ENCODE data around the gene WIPF2. TPM values are rescaled to one million over a fixed set of nuclear protein-coding genes. Genes with fewer than 3 reads are reported as not detected.
"Not testable (repeated sequence)": the region's sequence is repeated elsewhere in the genome, so short reads cannot be mapped to it uniquely, and the experiment has no call there.

WIPF2 gene
- total and polyA plus RNA-seq, 2 experiments from 2014 or later: 10.3 to 23.8 TPM

DNA sequence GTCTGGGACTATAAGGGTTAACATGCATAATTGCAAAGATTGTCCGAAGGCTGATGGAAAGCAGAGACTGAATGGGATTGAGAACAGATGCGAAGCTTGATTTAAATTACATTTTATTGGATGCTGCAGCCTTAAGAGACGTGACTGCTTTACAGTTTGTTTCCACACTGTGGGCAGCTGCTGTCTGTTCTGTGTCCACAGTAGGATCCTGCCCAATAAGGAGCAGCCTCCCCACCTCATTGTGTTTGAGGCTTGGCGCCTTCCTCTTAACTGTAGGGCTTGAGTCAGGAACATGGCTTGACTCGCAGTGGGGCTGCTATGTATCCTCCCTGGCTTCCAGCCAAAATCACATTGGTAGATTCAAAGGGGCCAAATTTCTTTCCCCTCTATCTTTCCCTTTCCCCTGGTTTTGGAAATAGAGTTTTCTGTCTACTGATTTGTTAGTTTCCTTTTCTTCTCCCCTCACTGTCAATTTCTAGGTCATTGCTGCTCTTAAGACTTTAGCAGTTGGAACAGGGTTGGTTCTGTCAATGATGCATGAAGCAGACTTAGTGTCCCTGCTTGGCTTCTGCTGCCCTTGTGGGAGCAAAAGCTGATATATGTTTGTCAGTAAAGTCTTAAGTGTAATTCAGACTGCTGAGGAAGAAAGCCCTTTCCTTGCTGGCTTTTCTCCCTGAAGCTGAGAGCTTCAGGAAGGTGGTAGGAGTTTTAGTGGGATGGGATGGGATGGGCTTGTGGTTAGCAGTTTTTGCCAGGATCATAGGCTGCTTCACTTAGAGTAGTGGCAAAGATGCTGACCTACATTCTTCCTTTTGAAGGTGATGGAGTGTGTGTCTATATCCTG, 84.8 kb downstream of the WIPF2 start:
- WGBS (ENCODE audit: low lambda C conversion rate, missing lambda C conversion rate): 33% methylated on average over 5 of the region's 5 CpGs
- Histone ChIP-seq H3K36me3 (replicated peaks; ENCODE audit: insufficient read depth, low read depth) (no peaks in the 10 kb centered on the region), H3K27ac (peak overlapping the region; percentile 86), H3K27me3 (no peaks in the 10 kb centered on the region), H3K4me1 (ENCODE audit: insufficient read depth) (peaks cover 50% of the 10 kb centered on the region), H4K20me1 (ENCODE audit: insufficient read depth, poor library complexity, severe bottlenecking) (no peaks in the 10 kb centered on the region), H2AFZ (no peak overlapping the region), H3K9me2 (replicated peaks; ENCODE audit: insufficient read depth) (no peaks in the 10 kb centered on the region), H3K9me3 (ENCODE audit: low read depth) (no peaks in the 10 kb centered on the region), H3K4me2 (peak overlapping the region; percentile 48), H3K4me3 (no peak overlapping the region), H3K79me2 (peaks cover 8% of the 10 kb centered on the region)
- TF ChIP-seq, protein P1, sequence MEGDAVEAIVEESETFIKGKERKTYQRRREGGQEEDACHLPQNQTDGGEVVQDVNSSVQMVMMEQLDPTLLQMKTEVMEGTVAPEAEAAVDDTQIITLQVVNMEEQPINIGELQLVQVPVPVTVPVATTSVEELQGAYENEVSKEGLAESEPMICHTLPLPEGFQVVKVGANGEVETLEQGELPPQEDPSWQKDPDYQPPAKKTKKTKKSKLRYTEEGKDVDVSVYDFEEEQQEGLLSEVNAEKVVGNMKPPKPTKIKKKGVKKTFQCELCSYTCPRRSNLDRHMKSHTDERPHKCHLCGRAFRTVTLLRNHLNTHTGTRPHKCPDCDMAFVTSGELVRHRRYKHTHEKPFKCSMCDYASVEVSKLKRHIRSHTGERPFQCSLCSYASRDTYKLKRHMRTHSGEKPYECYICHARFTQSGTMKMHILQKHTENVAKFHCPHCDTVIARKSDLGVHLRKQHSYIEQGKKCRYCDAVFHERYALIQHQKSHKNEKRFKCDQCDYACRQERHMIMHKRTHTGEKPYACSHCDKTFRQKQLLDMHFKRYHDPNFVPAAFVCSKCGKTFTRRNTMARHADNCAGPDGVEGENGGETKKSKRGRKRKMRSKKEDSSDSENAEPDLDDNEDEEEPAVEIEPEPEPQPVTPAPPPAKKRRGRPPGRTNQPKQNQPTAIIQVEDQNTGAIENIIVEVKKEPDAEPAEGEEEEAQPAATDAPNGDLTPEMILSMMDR (IDR thresholded peaks at IDR 0.05; ENCODE audit: poor library complexity): no peak
- TF ChIP-seq EZH2phosphoT487 (IDR thresholded peaks at IDR 0.05; ENCODE audit: low read depth, severe bottlenecking, unreplicated experiment): no peak
- TF ChIP-seq EZH2 (IDR thresholded peaks at IDR 0.05; ENCODE audit: borderline replicate concordance): no peak
- peak; percentile 74 for DNase-seq (ENCODE audit: low spot score)

DNA sequence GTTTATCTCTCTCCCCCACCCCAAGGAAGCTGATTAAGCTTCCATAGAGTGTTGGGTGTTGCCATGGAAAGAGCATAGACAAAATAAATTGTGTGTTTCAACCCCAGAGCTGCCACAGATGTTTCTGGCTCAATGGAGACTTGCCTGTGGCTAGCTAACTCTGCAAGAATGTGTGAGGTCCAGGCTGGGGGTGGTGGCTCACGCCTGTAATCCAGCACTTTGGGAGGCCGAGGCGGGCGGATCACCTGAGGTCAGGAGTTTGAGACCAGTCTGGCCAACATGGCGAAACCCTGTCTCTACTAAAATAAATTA, 85.4 kb downstream of the WIPF2 start:
- WGBS (ENCODE audit: low lambda C conversion rate, missing lambda C conversion rate): 64% methylated on average over 5 of the region's 5 CpGs
- H3K27ac ChIP-seq: peak overlapping the region; percentile 86
- not testable (repeated sequence) for H2AFZ ChIP-seq; H3K4me3 ChIP-seq; H3K36me3 ChIP-seq (replicated peaks; ENCODE audit: insufficient read depth, low read depth); H3K27me3 ChIP-seq; H3K9me3 ChIP-seq (ENCODE audit: low read depth); DNase-seq (ENCODE audit: low spot score); H3K9me2 ChIP-seq (replicated peaks; ENCODE audit: insufficient read depth); H4K20me1 ChIP-seq (ENCODE audit: insufficient read depth, poor library complexity, severe bottlenecking)
- peaks cover 54% of the 10 kb centered on the region for H3K4me1 ChIP-seq (ENCODE audit: insufficient read depth)
- peak overlapping the region; percentile 48 for H3K4me2 ChIP-seq
- peaks cover 13% of the 10 kb centered on the region for H3K79me2 ChIP-seq

DNA sequence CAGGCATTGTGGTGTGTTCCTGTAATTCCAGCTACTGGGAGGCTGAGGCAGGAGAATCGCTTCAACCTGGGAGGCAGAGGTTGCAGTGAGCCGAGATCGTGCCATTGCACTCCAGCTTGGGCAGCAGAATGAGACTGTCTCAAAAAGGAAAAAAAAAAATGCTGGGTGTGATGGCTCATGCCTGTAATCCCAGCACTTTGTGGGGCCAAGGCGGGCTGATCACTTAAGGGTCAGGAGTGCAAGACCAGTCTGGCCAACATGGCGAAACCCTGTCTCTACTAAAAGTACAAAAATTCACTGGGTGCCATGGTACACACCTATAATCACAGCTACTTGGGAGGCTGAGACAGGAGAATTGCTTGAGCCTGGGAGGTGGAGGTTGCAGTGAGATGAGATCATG, 85.8 kb downstream of the WIPF2 start:
- H4K20me1 ChIP-seq (ENCODE audit: insufficient read depth, poor library complexity, severe bottlenecking); H3K4me3 ChIP-seq; H2AFZ ChIP-seq; H3K9me2 ChIP-seq (replicated peaks; ENCODE audit: insufficient read depth); H3K9me3 ChIP-seq (ENCODE audit: low read depth); DNase-seq (ENCODE audit: low spot score); H3K27me3 ChIP-seq; H3K36me3 ChIP-seq (replicated peaks; ENCODE audit: insufficient read depth, low read depth): not testable (repeated sequence)
- Histone ChIP-seq H3K79me2 (peaks cover 16% of the 10 kb centered on the region), H3K4me1 (ENCODE audit: insufficient read depth) (peaks cover 58% of the 10 kb centered on the region), H3K4me2 (peak overlapping the region; percentile 48), H3K27ac (peak overlapping the region; percentile 86)
- WGBS (ENCODE audit: low lambda C conversion rate, missing lambda C conversion rate): 85% methylated on average over 5 of the region's 5 CpGs

DNA sequence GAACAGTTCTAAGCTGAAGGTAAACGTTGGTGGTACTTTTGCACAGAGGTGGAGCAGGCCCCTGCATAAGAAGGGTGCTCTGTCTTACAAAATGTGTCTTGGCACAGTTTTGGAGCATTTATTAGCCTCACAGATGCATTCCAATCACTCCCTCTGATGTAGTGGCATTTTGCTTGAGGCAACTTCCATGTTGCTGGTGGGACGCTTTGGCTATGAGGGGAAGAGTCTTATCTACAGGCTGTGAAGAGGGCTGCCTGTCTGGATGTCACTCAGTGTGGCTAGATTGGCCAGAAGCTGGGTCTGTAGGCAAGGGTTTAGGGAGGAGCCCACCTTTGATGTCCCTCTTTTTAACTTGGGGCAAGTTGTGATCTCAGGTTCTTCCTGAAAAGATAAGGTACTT, 87.3 kb downstream of the WIPF2 start:
- Histone ChIP-seq H2AFZ (no peak overlapping the region), H3K4me1 (ENCODE audit: insufficient read depth) (peaks cover 73% of the 10 kb centered on the region), H3K9me3 (ENCODE audit: low read depth) (no peaks in the 10 kb centered on the region), H4K20me1 (ENCODE audit: insufficient read depth, poor library complexity, severe bottlenecking) (no peaks in the 10 kb centered on the region), H3K4me2 (peak overlapping the region; percentile 95), H3K79me2 (peaks cover 32% of the 10 kb centered on the region), H3K27ac (peak overlapping the region; percentile 96), H3K4me3 (no peak overlapping the region), H3K36me3 (replicated peaks; ENCODE audit: insufficient read depth, low read depth) (no peaks in the 10 kb centered on the region), H3K27me3 (no peaks in the 10 kb centered on the region), H3K9me2 (replicated peaks; ENCODE audit: insufficient read depth) (no peaks in the 10 kb centered on the region)
- 17% methylated on average over 2 of the region's 2 CpGs for WGBS (ENCODE audit: low lambda C conversion rate, missing lambda C conversion rate)
- TF ChIP-seq EZH2phosphoT487 (IDR thresholded peaks at IDR 0.05; ENCODE audit: low read depth, severe bottlenecking, unreplicated experiment): no peak
- no peak for TF ChIP-seq EZH2 (IDR thresholded peaks at IDR 0.05; ENCODE audit: borderline replicate concordance)
- TF ChIP-seq, protein P1 (IDR thresholded peaks at IDR 0.05; ENCODE audit: poor library complexity): no peak
- no peak for DNase-seq (ENCODE audit: low spot score)

Measured in hepatocyte (in vitro differentiated cells).